Measurements from ENCODE around the gene SPATS2.
A peak's percentile ranks its signal among the peaks of the same experiment; 100 is the strongest.
"Not testable (repeated sequence)": the region's sequence is repeated elsewhere in the genome, so short reads cannot be mapped to it uniquely, and the experiment has no call there.

Gene SPATS2

DNA sequence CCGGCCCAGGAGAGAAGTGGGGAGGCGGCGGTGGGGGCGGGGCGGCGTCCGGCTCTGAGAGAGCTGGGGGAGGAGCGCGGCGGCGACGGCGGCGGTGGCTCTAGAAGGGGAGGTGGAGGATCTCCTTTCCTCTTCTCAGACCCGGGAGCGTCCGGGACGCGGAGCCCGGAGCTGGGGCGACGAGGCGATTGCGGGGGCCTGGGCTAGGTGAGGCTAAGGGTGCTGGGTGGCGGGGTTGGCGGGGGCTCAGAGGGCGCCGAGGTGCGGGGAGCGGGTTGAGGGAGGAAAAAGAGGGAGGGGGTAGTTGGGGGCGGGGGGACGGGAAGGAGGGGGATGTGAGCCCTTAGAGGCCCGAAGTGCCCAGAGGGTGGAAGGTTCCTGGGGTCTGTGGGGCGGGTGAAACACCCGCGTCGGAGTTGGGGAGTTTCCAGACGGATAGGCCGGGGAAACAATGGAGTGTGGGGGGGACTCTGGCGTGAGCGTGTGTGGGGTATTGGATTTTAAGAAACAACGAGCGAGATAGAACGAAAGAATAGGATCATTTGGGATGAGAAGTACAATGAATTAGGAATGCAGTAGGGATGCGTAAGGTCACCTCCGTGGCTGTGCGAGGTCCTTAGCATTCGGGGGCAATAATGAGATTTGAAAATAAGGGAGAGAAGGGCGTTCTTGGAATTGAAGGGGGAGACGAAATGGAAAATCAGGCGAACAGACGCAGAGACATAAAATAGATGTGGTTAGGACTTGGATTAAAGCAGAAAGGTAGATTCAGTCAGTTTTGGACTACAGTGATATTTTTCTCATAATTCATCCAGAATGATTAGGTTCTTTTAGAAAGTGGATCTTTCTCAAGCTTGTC lies at the start of gene SPATS2:
SPATS2 (plus strand) TSS at position 82 of the 859 bp plus-strand sequence. CDS start 93,551 bp downstream, outside the sequence.
- DNase-seq (ENCODE audit: low read depth in 1 of 2, low spot score in 1 of 2), result peak in 1 of 2 donors; percentile 63

DNA sequence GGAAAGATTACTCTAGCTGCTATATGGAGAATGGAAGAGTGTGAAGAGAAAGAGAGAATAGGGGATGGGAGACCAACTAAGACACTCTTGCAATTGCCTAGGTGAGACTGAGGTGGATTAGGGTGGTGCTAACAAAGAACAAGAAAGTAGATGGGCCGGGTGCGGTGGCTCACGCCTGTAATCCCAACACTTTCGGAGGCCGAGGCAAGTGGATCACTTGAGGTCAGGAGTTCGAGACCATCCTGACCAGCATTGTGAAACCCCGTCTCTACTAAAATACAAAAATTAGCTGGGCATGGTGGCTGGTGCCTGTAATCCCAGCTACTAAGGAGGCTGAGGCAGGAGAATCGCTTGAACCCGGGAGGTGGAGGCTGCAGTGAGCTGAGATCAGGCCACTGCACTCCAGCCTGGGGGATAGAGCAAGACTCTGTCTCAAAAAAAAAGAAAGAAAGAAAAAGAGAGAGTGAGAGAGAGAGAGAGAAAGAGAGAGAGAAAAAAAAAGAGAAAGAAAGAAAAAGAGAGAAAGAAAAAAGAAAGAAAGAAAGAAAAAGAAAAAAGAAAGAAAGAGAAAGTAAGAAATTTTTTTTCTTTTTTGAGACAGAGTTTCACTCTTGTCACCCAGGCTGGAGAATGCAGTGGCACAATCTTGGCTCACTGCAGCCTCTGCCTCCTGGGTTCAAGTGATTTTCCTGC lies 46.7 kb upstream of the SPATS2 start:
- DNase-seq (ENCODE audit: low read depth in 1 of 2, low spot score in 1 of 2), result not testable (repeated sequence)

DNA sequence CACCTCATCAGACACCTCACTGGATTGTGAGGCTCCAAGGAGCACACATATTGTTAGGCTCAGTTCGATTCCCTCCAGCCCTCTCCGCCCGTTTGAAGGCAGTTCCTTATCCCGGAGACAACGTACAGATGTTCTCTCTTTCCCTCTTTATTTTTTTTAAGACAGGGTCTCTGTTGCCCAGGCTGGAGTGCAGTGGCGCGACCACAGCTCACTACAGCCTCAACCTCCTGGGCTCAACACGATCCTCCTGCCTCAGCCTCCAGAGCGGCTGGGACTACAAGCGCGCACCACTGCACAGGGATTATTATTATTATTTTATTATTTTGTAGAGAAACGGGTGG lies 44.9 kb upstream of the SPATS2 start:
- DNase-seq (ENCODE audit: low read depth in 1 of 2, low spot score in 1 of 2), result no peak

DNA sequence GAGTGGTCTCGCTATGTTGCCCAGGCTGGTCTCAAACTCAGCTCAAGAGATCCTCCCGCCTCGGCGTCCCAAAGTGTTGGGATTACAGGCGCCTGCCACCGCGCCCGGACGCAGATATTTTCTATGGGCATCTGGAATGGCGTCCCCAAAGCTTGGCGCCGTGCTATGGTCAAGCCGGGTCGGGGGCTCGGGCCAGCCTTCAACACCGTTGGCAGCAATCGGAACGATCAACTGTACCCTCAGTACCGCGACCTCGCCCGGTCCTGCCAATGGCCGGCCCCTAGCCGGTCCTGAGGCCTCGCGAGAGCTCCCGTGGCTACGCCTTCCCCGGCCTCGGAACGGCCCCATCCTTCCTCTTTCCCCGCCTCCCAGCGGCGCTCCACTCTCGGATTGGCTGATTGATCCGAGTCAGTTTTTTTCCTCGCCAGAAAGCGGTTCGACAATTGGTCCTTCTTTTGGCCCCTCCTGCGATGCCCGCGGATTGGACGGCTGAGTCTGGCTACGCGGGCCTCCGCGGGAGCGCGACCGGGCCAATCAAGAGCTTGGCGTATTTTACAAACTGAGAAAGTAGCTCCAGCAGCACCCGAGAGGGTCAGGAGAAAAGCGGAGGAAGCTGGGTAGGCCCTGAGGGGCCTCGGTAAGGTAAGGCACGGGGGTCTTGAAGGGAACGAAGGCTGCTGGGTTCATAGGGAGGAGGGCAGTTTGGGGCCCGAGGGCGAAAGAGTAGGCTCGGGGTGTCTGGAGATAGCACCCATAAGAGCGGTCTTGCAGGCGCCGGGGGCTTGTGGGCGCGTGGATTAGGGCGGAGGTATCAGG lies 44.3 kb upstream of the SPATS2 start, which contains the start of gene TROAP:
TROAP (plus strand) TSS at position 548 of the 816 bp plus-strand sequence. CDS start 354 bp downstream, outside the sequence.
- peak; percentile 88 to 98 for DNase-seq (ENCODE audit: low read depth in 1 of 2, low spot score in 1 of 2)

DNA sequence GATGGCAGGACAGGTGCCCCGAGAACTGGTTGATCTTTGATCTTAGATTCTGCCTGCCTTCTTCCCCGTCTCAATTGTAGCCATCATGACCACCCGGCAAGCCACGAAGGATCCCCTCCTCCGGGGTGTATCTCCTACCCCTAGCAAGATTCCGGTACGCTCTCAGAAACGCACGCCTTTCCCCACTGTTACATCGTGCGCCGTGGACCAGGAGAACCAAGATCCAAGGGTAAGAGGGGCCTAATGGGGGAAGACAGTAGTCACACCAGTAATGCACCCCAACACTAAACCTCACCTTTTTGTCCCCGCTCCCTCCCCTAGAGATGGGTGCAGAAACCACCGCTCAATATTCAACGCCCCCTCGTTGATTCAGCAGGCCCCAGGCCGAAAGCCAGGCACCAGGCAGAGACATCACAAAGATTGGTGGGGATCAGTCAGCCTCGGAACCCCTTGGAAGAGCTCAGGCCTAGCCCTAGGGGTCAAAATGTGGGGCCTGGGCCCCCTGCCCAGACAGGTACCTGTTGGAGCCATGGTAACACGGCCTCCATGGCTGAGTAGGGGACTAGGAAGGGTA lies 43.7 kb upstream of the SPATS2 start:
- DNase-seq (ENCODE audit: low read depth in 1 of 2, low spot score in 1 of 2), result no peak

DNA sequence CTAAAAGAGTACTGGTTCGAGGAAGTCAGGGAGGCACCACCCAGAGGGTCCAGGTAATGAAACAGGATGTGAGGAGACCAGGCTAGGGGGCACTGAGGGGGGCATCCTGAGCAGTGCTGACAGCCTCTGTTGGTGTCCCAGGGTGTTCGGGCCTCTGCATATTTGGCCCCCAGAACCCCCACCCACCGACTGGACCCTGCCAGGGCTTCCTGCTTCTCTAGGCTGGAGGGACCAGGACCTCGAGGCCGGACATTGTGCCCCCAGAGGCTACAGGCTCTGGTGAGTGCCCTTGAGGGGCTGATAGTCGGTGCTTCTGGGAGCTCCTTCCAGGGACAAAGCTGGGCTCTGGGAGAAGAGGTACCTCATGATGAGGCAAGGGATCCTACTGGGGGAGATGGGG lies 41.7 kb upstream of the SPATS2 start:
- no peak for DNase-seq (ENCODE audit: low read depth in 1 of 2, low spot score in 1 of 2)

DNA sequence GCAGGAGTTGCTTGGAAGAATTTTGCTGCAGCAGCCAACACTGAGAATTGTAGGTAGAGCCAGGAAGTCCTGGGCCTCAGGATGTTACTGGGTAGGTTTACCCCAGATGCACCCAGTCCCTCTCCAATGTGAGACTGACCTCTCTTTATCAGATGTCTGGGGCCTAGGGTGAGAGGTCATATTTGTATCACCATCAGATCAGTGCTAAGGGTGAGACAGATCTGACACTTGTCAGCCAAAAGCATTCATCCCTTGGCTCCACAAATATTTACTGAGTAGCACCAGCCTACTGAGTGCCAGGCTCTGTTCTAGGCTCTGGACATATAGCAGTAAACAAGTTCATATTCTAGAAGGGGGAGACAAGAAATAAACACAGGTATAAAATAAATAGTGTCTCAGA lies 39.9 kb upstream of the SPATS2 start:
- DNase-seq (ENCODE audit: low read depth in 1 of 2, low spot score in 1 of 2), result no peak

DNA sequence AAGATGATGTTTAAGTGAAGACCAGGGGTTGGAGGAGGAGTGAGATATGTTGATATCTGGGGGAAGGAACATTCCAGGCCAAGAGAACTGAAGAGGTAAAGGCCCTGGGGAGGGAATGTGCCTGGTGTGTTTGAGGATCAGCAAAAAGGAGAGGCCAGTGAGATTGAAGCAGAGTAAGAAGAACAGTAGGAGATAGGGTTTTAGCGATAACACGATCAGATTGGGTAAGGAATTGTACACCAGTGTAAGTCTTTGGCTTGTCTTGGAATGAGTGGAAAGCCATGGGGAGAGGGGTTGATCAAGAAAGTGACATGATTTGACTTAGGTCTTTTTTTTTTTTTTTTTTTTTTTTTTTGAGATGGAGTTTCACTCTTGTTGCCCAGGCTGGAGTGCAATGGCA lies 39.4 kb upstream of the SPATS2 start:
- no peak for DNase-seq (ENCODE audit: low read depth in 1 of 2, low spot score in 1 of 2)

DNA sequence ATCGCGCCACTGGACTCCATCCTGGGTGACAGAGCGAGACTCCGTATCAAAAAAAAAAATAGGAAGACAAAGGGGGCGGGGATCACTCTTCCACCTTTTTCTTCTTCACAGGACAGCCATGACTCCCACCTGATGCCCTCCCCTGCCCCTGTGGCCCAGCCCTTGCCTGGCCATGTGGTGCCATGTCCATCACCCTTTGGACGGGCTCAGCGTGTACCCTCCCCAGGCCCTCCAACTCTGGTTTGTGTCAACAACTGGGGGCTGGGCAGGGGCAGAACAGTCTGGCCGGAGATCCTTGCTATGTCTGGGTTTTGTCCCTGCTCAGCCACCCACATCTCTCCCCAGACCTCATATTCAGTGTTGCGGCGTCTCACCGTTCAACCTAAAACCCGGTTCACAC lies 38.4 kb upstream of the SPATS2 start:
- DNase-seq (ENCODE audit: low read depth in 1 of 2, low spot score in 1 of 2), result no peak

DNA sequence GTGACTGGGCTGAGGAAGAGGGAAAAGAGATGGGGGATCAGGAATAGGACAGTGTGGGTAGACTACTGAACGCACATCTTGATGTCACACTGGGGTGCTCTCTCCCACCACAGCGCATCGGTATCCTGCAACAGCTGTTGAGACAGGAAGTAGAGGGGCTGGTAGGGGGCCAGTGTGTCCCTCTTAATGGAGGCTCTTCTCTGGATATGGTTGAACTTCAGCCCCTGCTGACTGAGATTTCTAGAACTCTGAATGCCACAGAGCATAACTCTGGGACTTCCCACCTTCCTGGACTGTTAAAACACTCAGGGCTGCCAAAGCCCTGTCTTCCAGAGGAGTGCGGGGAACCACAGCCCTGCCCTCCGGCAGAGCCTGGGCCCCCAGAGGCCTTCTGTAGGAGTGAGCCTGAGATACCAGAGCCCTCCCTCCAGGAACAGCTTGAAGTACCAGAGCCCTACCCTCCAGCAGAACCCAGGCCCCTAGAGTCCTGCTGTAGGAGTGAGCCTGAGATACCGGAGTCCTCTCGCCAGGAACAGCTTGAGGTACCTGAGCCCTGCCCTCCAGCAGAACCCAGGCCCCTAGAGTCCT lies 37.1 kb upstream of the SPATS2 start:
- DNase-seq (ENCODE audit: low read depth in 1 of 2, low spot score in 1 of 2), result no peak

DNA sequence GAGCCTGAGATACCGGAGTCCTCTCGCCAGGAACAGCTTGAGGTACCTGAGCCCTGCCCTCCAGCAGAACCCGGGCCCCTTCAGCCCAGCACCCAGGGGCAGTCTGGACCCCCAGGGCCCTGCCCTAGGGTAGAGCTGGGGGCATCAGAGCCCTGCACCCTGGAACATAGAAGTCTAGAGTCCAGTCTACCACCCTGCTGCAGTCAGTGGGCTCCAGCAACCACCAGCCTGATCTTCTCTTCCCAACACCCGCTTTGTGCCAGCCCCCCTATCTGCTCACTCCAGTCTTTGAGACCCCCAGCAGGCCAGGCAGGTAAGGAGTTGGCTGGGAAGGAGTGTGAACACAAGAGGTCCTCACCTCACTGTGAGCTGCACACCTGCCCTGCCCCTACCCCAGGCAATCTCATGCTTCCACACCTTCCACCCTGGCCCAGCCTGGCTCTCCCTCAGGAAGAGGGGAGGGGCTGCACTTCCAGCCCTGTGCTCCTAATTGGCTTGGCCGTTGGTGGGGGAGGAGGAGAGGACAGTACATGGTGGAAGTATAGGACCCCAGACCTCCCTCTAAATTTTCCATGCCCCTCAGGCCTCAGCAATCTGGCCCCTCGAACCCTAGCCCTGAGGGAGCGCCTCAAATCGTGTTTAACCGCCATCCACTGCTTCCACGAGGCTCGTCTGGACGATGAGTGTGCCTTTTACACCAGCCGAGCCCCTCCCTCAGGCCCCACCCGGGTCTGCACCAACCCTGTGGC lies 36.5 kb upstream of the SPATS2 start:
- DNase-seq (ENCODE audit: low read depth in 1 of 2, low spot score in 1 of 2), result no peak

DNA sequence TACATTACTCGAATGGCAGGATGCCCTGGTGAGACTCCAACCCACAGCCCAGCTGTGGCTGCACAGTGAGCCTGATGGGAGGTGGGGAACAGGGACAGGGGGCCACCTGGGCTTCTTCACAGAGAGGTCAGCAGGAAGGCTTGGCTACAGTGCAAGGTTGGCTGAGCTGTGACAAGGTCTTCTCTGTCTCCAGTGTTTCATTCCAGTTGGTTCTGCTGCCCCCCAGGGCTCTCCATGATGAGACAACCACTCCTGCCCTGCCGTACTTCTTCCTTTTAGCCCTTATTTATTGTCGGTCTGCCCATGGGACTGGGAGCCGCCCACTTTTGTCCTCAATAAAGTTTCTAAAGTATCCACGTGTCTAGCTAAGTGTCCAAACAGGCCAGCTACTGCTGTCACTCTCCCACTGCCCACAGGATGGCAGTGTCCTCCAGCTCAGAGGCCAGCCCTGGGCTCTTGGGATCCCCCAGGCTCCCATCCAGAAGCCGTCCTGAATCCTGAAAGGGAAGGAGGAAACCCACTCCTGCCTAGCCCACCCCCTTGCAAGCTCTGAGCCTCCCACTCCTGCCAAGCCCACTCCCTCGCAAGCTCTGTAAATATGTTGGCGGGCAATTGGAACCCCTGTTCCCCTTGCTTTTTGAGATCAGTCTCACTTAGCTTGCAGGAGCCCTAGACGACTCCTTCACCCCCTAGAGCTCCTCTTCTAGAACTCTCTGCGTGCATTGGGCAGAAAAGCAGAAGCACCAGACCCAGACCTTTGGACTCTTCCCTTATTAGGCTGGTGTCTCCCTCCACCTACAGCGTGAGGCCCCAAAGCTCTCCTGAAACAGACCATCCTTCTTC lies 35.7 kb upstream of the SPATS2 start:
- no peak for DNase-seq (ENCODE audit: low read depth in 1 of 2, low spot score in 1 of 2)

DNA sequence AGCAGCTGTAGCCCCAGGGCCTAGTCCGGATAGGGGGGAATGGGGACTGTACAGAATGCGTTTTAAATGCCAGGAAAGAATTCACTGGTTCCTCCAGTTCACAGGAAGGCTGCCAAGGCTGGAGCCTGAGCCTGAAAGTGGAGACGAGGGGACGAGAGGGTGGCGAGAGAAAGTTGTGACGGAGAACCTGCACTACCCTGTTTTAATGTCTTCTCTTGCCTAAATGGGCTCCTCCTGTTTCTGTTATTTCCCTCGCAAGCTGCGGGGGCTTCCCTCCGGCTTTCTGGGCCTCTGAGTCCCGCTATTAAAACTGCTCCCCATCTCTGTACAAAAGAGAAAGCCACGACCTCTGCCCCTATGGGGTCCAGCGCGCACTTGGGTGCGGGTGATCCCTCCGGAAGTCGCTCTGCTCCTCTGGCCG lies 34.8 kb upstream of the SPATS2 start:
- DNase-seq (ENCODE audit: low read depth in 1 of 2, low spot score in 1 of 2), result no peak

DNA sequence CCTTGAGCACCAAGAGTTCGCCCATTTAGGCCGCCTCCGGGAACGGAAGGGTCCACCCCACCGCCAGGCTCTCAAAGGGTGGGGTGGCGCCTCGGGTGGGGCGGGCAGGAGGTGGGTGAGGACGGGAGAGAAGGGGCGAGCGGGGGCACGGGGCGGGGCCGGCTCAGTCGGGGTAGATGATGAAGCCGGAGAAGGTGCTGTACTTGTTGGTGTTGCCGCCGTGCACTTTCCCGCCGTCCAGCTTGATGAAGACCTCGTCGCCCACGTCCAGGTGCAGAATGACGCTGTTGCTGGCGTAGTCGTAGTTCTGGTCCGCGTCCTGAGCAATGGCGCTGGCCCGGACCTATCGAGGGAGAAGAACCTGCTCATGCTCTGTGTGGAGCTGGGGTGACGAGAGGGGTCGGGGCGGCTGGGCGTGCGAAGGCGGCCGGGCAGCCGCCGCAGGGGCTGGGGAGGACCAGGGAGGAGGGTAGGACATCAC lies 34.3 kb upstream of the SPATS2 start:
- no peak for DNase-seq (ENCODE audit: low read depth in 1 of 2, low spot score in 1 of 2)

DNA sequence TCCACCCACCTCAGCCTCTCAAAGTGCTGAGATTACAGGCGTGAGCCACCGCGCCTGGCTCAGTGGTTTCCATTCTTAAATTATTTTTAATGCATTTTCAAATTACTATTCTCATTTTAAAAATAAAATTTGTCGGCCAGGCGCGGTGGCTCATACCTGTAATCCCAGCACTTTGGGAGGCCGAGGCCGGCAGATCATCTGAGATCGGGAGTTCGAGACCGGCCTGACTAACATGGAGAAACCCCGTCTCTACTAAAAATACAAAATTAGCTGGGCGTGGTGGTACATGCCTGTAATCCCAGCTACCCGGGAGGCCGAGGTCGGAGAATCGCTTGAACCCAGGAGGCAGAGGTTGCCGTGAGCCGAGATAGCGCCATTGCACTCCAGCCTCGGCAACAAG lies 33.5 kb upstream of the SPATS2 start:
- DNase-seq (ENCODE audit: low read depth in 1 of 2, low spot score in 1 of 2), result not testable (repeated sequence)

DNA sequence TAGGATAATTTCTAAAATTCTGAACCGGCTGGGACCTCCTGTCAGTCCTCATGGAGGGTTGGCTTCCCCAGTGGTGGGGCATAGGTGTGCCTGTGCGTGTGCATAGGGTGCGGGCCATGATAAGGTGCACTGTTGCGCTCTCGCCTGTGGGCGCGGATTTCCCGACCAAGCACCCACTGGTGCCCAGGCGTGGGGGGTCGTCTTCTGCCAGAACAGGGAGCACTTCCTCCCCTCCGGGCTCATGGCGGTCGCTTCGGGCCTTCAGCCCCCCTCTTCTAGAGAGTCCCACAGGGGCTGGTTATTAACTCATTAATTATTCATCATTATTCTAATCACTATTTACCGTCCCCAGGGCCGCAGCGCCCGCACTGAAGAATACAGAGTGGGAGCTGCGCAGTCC lies 33.0 kb upstream of the SPATS2 start:
- DNase-seq (ENCODE audit: low read depth in 1 of 2, low spot score in 1 of 2), result no peak

DNA sequence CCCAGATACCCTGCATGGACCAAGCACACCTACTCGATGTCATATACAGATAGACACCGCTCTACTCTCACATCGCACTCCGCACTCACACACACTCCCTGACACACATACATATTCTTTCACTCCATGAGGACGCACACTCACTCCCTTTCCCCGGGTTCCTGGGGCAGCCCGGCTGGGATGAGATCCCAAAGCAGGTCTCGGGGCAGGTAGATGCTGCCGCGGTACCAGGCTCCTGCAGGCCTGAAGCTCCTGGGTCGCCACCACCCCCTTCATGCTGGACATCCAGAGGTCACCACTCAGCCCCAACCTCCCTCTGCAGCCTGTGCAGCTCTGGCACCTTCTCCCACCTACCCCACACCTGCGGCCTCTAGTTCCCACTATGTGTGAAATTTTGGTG lies 32.6 kb upstream of the SPATS2 start:
- DNase-seq (ENCODE audit: low read depth in 1 of 2, low spot score in 1 of 2), result no peak

DNA sequence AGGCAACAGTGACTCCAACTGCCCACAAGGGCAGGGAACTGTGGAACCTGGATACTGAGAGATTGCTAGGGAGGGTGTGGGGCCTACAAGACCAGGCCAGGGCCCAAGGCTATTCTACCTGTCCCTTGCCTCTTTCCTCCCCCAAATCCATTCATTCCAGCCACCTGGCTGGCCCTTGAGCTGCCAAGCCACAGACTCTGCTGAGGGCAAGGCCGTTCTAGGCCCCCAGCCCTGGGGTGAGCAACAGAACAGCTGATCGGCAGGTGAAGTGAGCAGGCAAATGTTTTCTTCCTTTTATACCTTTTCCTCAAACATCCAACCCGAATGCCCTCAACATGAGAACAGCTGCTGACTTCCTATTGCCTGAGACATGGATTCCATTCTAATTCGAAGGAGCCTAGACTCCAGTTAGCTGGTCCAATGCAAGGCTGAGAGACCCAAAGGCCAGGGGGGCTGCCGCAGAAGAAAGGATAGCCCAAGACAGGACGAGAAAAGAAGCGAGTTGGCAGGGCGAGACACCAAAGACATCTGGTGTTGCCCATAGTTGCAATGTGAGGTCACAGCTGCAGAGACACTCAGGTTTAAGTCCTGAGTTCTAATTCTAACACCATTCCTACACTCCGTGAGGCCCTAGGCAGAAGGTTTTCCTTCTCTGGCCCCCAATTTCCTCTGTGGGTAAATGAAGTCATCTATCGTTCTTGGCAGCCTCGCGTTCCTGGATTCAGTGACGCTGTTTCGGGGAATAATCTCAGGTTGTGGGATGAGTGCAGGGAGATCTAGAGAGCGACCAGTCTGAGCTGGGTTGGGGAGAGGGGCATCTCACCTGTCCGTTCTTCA lies 31.9 kb upstream of the SPATS2 start:
- DNase-seq (ENCODE audit: low read depth in 1 of 2, low spot score in 1 of 2), result no peak
